HL-60 (cell line): ENCODE measurements around the gene LMTK2.

Experiments
- DNase-seq, 2 experiments: peaks; one replicate each; pipeline ENCODE4 v3.0.0-alpha.2; 2010 to 2020; ENCODE audit warnings: low read depth in 1 of 2, low spot score in 1 of 2
- H3K27ac ChIP-seq: fragments of 250-450 bp; sonication (Bioruptor Pico); replicated peaks from 2 replicates; pipeline ENCODE4 v1.5.1; 2020; ENCODE audit warnings: mild to moderate bottlenecking, moderate library complexity
- H3K27me3 ChIP-seq: fragments of 250-450 bp; sonication (Bioruptor Pico); 2 replicates; pipeline ENCODE4 v1.5.1; 2021; ENCODE audit warnings: mild to moderate bottlenecking, moderate library complexity; ENCODE audit not compliant: insufficient read depth, poor library complexity, severe bottlenecking
- H3K4me3 ChIP-seq: replicated peaks from 2 replicates; pipeline ENCODE4 v1.5.1; 2011; ENCODE audit warnings: mild to moderate bottlenecking, control low read depth, low read length; ENCODE audit not compliant: insufficient read depth
- CTCF ChIP-seq: IDR thresholded peaks from one replicate; pipeline ENCODE4 v1.5.1; 2011; ENCODE audit warnings: low read length, control low read depth, inconsistent platforms; ENCODE audit not compliant: insufficient read depth
- GABPA ChIP-seq: IDR thresholded peaks from 2 replicates; pipeline ENCODE4 v1.6.1; 2012; ENCODE audit warnings: low read depth
- POLR2AphosphoS5 ChIP-seq: IDR thresholded peaks from 2 replicates; pipeline ENCODE4 v1.6.1; 2012; ENCODE audit warnings: low read depth
- REST ChIP-seq: IDR thresholded peaks from 2 replicates; pipeline ENCODE4 v1.6.1; 2012; ENCODE audit warnings: low read depth; ENCODE audit not compliant: insufficient replicate concordance
- SPI1 ChIP-seq: IDR thresholded peaks from 2 replicates; pipeline ENCODE4 v1.6.1; 2012; ENCODE audit warnings: low read depth, mild to moderate bottlenecking, borderline replicate concordance

LMTK2 gene

GRCh38 chr7:98186452-98187137, 79.9 kb downstream of the LMTK2 start:
- H3K27ac ChIP-seq = peak overlapping the region; percentile 29; the same call in 1 of the 2 replicates
- H3K27me3 ChIP-seq = no peaks in the 10 kb centered on the region
- H3K4me3 ChIP-seq = no peak overlapping the region
- TF ChIP-seq POLR2AphosphoS5 (no peak), SPI1 (no peak), REST (no peak), CTCF (no peak), GABPA (no peak)
- peak in 1 of 2 experiments; percentile 46 for DNase-seq

GRCh38 chr7:98187138-98187502, 80.5 kb downstream of the LMTK2 start:
- no peak overlapping the region for H3K27ac ChIP-seq
- no peaks in the 10 kb centered on the region for H3K27me3 ChIP-seq
- TF ChIP-seq POLR2AphosphoS5 = no peak
- DNase-seq = no peak
- no peak overlapping the region for H3K4me3 ChIP-seq

GRCh38 chr7:98189559-98189958, 82.9 kb downstream of the LMTK2 start:
- H3K4me3 ChIP-seq = no peak overlapping the region
- DNase-seq = no peak
- no peak overlapping the region for H3K27ac ChIP-seq
- TF ChIP-seq CTCF (no peak), REST (no peak), GABPA (no peak), SPI1 (no peak), POLR2AphosphoS5 (no peak)
- H3K27me3 ChIP-seq = no peaks in the 10 kb centered on the region

- no peak overlapping the region for H3K4me3 ChIP-seq
- no peak for DNase-seq
- no peak for TF ChIP-seq GABPA
- TF ChIP-seq CTCF = no peak
- no peak for TF ChIP-seq REST
- H3K27ac ChIP-seq = no peak overlapping the region
- no peaks in the 10 kb centered on the region for H3K27me3 ChIP-seq
These were observed 85.2 kb downstream of the LMTK2 start for GRCh38 chr7:98191668-98192431.
